CD8-positive, alpha-beta memory T cell (primary cell): ENCODE results near the gene ARAP2. TPM values are rescaled to one million over a fixed set of nuclear protein-coding genes. Genes with fewer than 3 reads are reported as not detected.
A peak's percentile ranks its signal among the peaks of the same experiment; 100 is the strongest.

Source experiments
- CTCF ChIA-PET: fragments of 350-600 bp; sonication (Branson Sonifier 250); formaldehyde crosslinking; loops from one replicate; lab custom pipeline; 2021; ENCODE audit warnings: antibody characterized with exemption; lab: Charles Lee
- POLR2A ChIA-PET: fragments of 350-600 bp; sonication (Branson Sonifier 250); formaldehyde crosslinking; loops from one replicate; lab custom pipeline; 2021; ENCODE audit warnings: antibody characterized with exemption; lab: Charles Lee
- DNase-seq, 5 donors: peaks; one replicate each; pipeline versions ENCODE4 v3.0.0 to v3.0.0-alpha.2; 2020 to 2022; ENCODE audit warnings: mixed read lengths in 1 of 5
- H3K27ac ChIP-seq: one replicate; pipeline ENCODE4 v1.7.0; 2013; ENCODE audit warnings: low read depth, mild to moderate bottlenecking, low read length, moderate library complexity
- H3K27me3 ChIP-seq: 2 replicates; pipeline ENCODE4 v1.7.0; 2013; ENCODE audit warnings: low read length, mild to moderate bottlenecking; ENCODE audit not compliant: insufficient read depth, poor library complexity, severe bottlenecking
- H3K36me3 ChIP-seq: 2 replicates; pipeline ENCODE4 v1.7.0; 2013; ENCODE audit warnings: mild to moderate bottlenecking, low read length, moderate library complexity; ENCODE audit not compliant: insufficient read depth
- H3K4me1 ChIP-seq: 2 replicates; pipeline ENCODE4 v1.7.0; 2013; ENCODE audit warnings: mild to moderate bottlenecking, low read length, moderate library complexity; ENCODE audit not compliant: insufficient read depth
- H3K4me3 ChIP-seq: 2 replicates; pipeline ENCODE4 v1.7.0; 2013; ENCODE audit warnings: mild to moderate bottlenecking, low read length
- H3K9me3 ChIP-seq: 2 replicates; pipeline ENCODE4 v1.7.0; 2013; ENCODE audit warnings: mild to moderate bottlenecking, low read length
- H3K27ac Mint-ChIP-seq, 8 donors: one replicate each; pipeline ENCODE4 v1.8.0; 2020 to 2021; ENCODE audit warnings: mixed read lengths in 8 of 8, mild to moderate bottlenecking in 6 of 8, inconsistent platforms in 3 of 8, moderate library complexity in 3 of 8
- H3K27me3 Mint-ChIP-seq, 2 donors: one replicate each; pipeline ENCODE4 v1.8.0; 2020 to 2021; ENCODE audit warnings: mixed read lengths in 2 of 2, mild to moderate bottlenecking in 1 of 2, moderate library complexity in 1 of 2
- H3K36me3 Mint-ChIP-seq, 3 donors: one replicate each; pipeline ENCODE4 v1.8.0; 2020 to 2021; ENCODE audit warnings: mixed read lengths in 3 of 3, inconsistent platforms in 1 of 3, mild to moderate bottlenecking in 1 of 3
- H3K4me1 Mint-ChIP-seq, 3 donors: one replicate each; pipeline ENCODE4 v1.8.0; 2020 to 2021; ENCODE audit warnings: mixed read lengths in 3 of 3, inconsistent platforms in 1 of 3, mild to moderate bottlenecking in 1 of 3
- H3K4me3 Mint-ChIP-seq, 7 donors: one replicate each; pipeline ENCODE4 v1.8.0; 2020 to 2021; ENCODE audit warnings: mixed read lengths in 7 of 7, mild to moderate bottlenecking in 6 of 7, moderate library complexity in 4 of 7, inconsistent platforms in 2 of 7
- H3K9me3 Mint-ChIP-seq, 5 donors: one replicate each; pipeline ENCODE4 v1.8.0; 2020 to 2022; ENCODE audit warnings: mixed read lengths in 5 of 5, mild to moderate bottlenecking in 3 of 5, moderate library complexity in 2 of 5, inconsistent platforms in 1 of 5
- polyA plus RNA-seq: library from polyadenylated mRNA; unstranded; fragments of 300-500 nt; fragmentation: Illumina TruSeq; gene quantifications from one replicate; pipeline ENCODE4 v1.2.3, GENCODE V29; 2021
- total RNA-seq, 2 experiments: library from RNA; stranded (reverse); gene quantifications; one replicate each; pipeline ENCODE4 v1.2.3, GENCODE V29; 2021

Gene ARAP2
- total and polyA plus RNA-seq, 3 experiments from 2014 or later: 44.2 to 49.9 (median 49.7) TPM

GRCh38 chr4:36273276-36273675 lies 29.0 kb upstream of the ARAP2 start:
- Mint-ChIP-seq H3K9me3 (no peaks in the 10 kb centered on the region), H3K36me3 (no peaks in the 10 kb centered on the region), H3K27me3 (no peaks in the 10 kb centered on the region), H3K27ac (no peak overlapping the region), H3K4me1 (peaks cover 28 to 35% (median 29%) of the 10 kb centered on the region in 3 donors), H3K4me3 (no peak overlapping the region)
- H3K4me3 ChIP-seq: no peak overlapping the region
- ChIA-PET CTCF (no interaction called here), POLR2A (no interaction called here)
- H3K9me3 ChIP-seq: no peaks in the 10 kb centered on the region
- H3K36me3 ChIP-seq: no peaks in the 10 kb centered on the region
- no peak for DNase-seq
- H3K27me3 ChIP-seq: no peaks in the 10 kb centered on the region
- H3K27ac ChIP-seq: no peak overlapping the region
- H3K4me1 ChIP-seq: peaks cover 17% of the 10 kb centered on the region

- H3K4me1 Mint-ChIP-seq: peaks cover 38 to 53% (median 43%) of the 10 kb centered on the region in 3 donors
- no peaks in the 10 kb centered on the region for H3K36me3 ChIP-seq
- H3K4me3 ChIP-seq: no peak overlapping the region
- no peaks in the 10 kb centered on the region for H3K27me3 ChIP-seq
- ChIA-PET POLR2A (no interaction called here), CTCF (interaction anchor here (1.2 to 2.0 kb wide), 2 partner anchors 10 to 25 kb away, joined by 4 to 5 read pairs; partner anchors contain the start of gene ARAP2)
- peaks cover 25% of the 10 kb centered on the region for H3K4me1 ChIP-seq
- peak overlapping the region; percentile 76 for H3K27ac ChIP-seq
- peak overlapping the region; percentile 85 to 99 (median 94) for H3K27ac Mint-ChIP-seq
- H3K9me3 Mint-ChIP-seq: no peaks in the 10 kb centered on the region
- H3K36me3 Mint-ChIP-seq: no peaks in the 10 kb centered on the region
- no peak for DNase-seq
- peak overlapping the region; percentile 27 to 63 (median 55) for H3K4me3 Mint-ChIP-seq
- no peaks in the 10 kb centered on the region for H3K27me3 Mint-ChIP-seq
- no peaks in the 10 kb centered on the region for H3K9me3 ChIP-seq
These were observed 25.3 kb upstream of the ARAP2 start for GRCh38 chr4:36269533-36270173.

- Mint-ChIP-seq H3K9me3 (no peaks in the 10 kb centered on the region), H3K27me3 (no peaks in the 10 kb centered on the region), H3K4me1 (peaks cover 44 to 58% (median 49%) of the 10 kb centered on the region in 3 donors), H3K27ac (peak overlapping the region; percentile 85 to 99 (median 94)), H3K4me3 (peak overlapping the region; percentile 27 to 63 (median 55)), H3K36me3 (no peaks in the 10 kb centered on the region)
- Histone ChIP-seq H3K4me1 (peaks cover 25% of the 10 kb centered on the region), H3K9me3 (no peaks in the 10 kb centered on the region), H3K27ac (peak overlapping the region; percentile 76), H3K27me3 (no peaks in the 10 kb centered on the region), H3K4me3 (no peak overlapping the region), H3K36me3 (no peaks in the 10 kb centered on the region)
- DNase-seq: peak; percentile 20 to 85 (median 60)
- ChIA-PET POLR2A (interaction anchor here (1.0 to 1.7 kb wide), 2 partner anchors 12 to 17 kb away, joined by 3 to 7 read pairs; no protein-coding TSS in a partner anchor), CTCF (interaction anchor here (2.0 kb wide), 1 partner anchor 10 kb away, joined by 5 read pairs; no protein-coding TSS in a partner anchor)
These were observed 24.8 kb upstream of the ARAP2 start for GRCh38 chr4:36269101-36269500.

GRCh38 chr4:36267486-36268268 lies 23.4 kb upstream of the ARAP2 start:
- H3K4me3 ChIP-seq: no peak overlapping the region
- Mint-ChIP-seq H3K4me1 (peaks cover 45 to 55% (median 49%) of the 10 kb centered on the region in 3 donors), H3K27ac (peak overlapping the region; percentile 85 to 99 (median 94)), H3K36me3 (no peaks in the 10 kb centered on the region), H3K27me3 (no peaks in the 10 kb centered on the region), H3K4me3 (peak overlapping the region in 5 of 7 donors; percentile 10 to 55 (median 26)), H3K9me3 (no peaks in the 10 kb centered on the region)
- DNase-seq: no peak
- no peak overlapping the region for H3K27ac ChIP-seq
- H3K36me3 ChIP-seq: no peaks in the 10 kb centered on the region
- peaks cover 25% of the 10 kb centered on the region for H3K4me1 ChIP-seq
- H3K9me3 ChIP-seq: no peaks in the 10 kb centered on the region
- ChIA-PET POLR2A (interaction anchor here (1.0 to 1.7 kb wide), 4 partner anchors 13 to 23 kb away, joined by 3 to 7 read pairs (median 6); partner anchors contain the start of gene ARAP2), CTCF (interaction anchor here (0.8 to 2.2 kb wide), 4 partner anchors 10 to 24 kb away, joined by 3 to 11 read pairs (median 4); partner anchors contain the start of gene ARAP2)
- H3K27me3 ChIP-seq: no peaks in the 10 kb centered on the region

- H3K27ac Mint-ChIP-seq: peak overlapping the region in 1 of 8 donors; percentile 9
- H3K27ac ChIP-seq: no peak overlapping the region
- H3K27me3 Mint-ChIP-seq: no peaks in the 10 kb centered on the region
- no peaks in the 10 kb centered on the region for H3K27me3 ChIP-seq
- H3K36me3 ChIP-seq: no peaks in the 10 kb centered on the region
- no peaks in the 10 kb centered on the region for H3K36me3 Mint-ChIP-seq
- DNase-seq: no peak
- H3K4me1 ChIP-seq: peaks cover 18% of the 10 kb centered on the region
- no peak overlapping the region for H3K4me3 Mint-ChIP-seq
- H3K4me3 ChIP-seq: no peak overlapping the region
- H3K9me3 ChIP-seq: no peaks in the 10 kb centered on the region
- ChIA-PET CTCF (interaction anchor here (1.2 kb wide), 1 partner anchor 21 kb away, joined by 3 read pairs; no protein-coding TSS in a partner anchor), POLR2A (interaction anchor here (0.9 kb wide), 1 partner anchor 62 kb away, joined by 3 read pairs; no protein-coding TSS in a partner anchor)
- H3K9me3 Mint-ChIP-seq: no peaks in the 10 kb centered on the region
- H3K4me1 Mint-ChIP-seq: peaks cover 39 to 48% (median 43%) of the 10 kb centered on the region in 3 donors
These were observed 20.0 kb upstream of the ARAP2 start for GRCh38 chr4:36264207-36264826.

- H3K36me3 ChIP-seq: no peaks in the 10 kb centered on the region
- H3K4me1 ChIP-seq: peaks cover 9% of the 10 kb centered on the region
- H3K27me3 Mint-ChIP-seq: no peaks in the 10 kb centered on the region
- ChIA-PET CTCF (interaction anchor here (0.8 kb wide), 1 partner anchor 17 kb away, joined by 3 read pairs; the partner anchor contains the start of gene ARAP2), POLR2A (no interaction called here)
- H3K4me1 Mint-ChIP-seq: peaks cover 29 to 35% (median 33%) of the 10 kb centered on the region in 3 donors
- peak overlapping the region in 1 of 8 donors; percentile 32 for H3K27ac Mint-ChIP-seq
- no peak overlapping the region for H3K4me3 Mint-ChIP-seq
- no peak overlapping the region for H3K4me3 ChIP-seq
- H3K9me3 ChIP-seq: no peaks in the 10 kb centered on the region
- no peak for DNase-seq
- H3K27ac ChIP-seq: no peak overlapping the region
- no peaks in the 10 kb centered on the region for H3K27me3 ChIP-seq
- H3K9me3 Mint-ChIP-seq: no peaks in the 10 kb centered on the region
- H3K36me3 Mint-ChIP-seq: no peaks in the 10 kb centered on the region
These were observed 16.4 kb upstream of the ARAP2 start for GRCh38 chr4:36260731-36261130.

- H3K4me3 Mint-ChIP-seq: peak overlapping the region; percentile 67 to 88 (median 75)
- DNase-seq: no peak
- H3K36me3 ChIP-seq: no peaks in the 10 kb centered on the region
- H3K27me3 Mint-ChIP-seq: no peaks in the 10 kb centered on the region
- peaks cover 55 to 60% (median 60%) of the 10 kb centered on the region in 3 donors for H3K4me1 Mint-ChIP-seq
- no peaks in the 10 kb centered on the region for H3K9me3 Mint-ChIP-seq
- no peaks in the 10 kb centered on the region for H3K9me3 ChIP-seq
- H3K4me1 ChIP-seq: peaks cover 40% of the 10 kb centered on the region
- peak overlapping the region; percentile 72 to 97 (median 92) for H3K27ac Mint-ChIP-seq
- POLR2A ChIA-PET: interaction anchor here (0.5 to 5.9 kb wide), 2 partner anchors 13 to 24 kb away, joined by 3 to 62 read pairs; partner anchors contain the start of gene ARAP2
- no peaks in the 10 kb centered on the region for H3K36me3 Mint-ChIP-seq
- peak overlapping the region; percentile 49 for H3K4me3 ChIP-seq
- CTCF ChIA-PET: interaction anchor here (3.5 kb wide), 1 partner anchor 12 kb away, joined by 23 read pairs; the partner anchor contains the start of gene ARAP2
- H3K27ac ChIP-seq: peak overlapping the region; percentile 25
- H3K27me3 ChIP-seq: no peaks in the 10 kb centered on the region
These were observed 12.1 kb upstream of the ARAP2 start for GRCh38 chr4:36256398-36256891.
